AG04450 (cell line): ENCODE measurements around the gene ENTREP1. TPM values are rescaled to one million over a fixed set of nuclear protein-coding genes. Genes with fewer than 3 reads are reported as not detected.

Source experiments
- CTCF ChIA-PET: fragments of 300-600, 350-600 bp; formaldehyde crosslinking; extraction: SDS; loops from one replicate; lab custom pipeline; 2022; ENCODE audit warnings: antibody characterized with exemption, inconsistent platforms; lab: Charles Lee
- POLR2A ChIA-PET: fragments of 350-600 bp; formaldehyde crosslinking; extraction: SDS; loops from one replicate; lab custom pipeline; 2021; ENCODE audit warnings: antibody characterized with exemption, inconsistent platforms; lab: Yijun Ruan, JAX
- DNase-seq: peaks from one replicate; pipeline ENCODE4 v3.0.0-alpha.2; 2011; ENCODE audit warnings: low read depth, low spot score
- H3K27ac ChIP-seq: one replicate; pipeline ENCODE4 v1.5.1; 2012; ENCODE audit warnings: low read depth, low read length, control low read depth
- H3K27me3 ChIP-seq: one replicate; pipeline ENCODE4 v1.6.0; 2012; ENCODE audit warnings: low read length; ENCODE audit not compliant: control insufficient read depth, insufficient read depth
- H3K4me3 ChIP-seq: 2 replicates; pipeline ENCODE4 v1.5.1; 2011; ENCODE audit warnings: mild to moderate bottlenecking, low read depth, low read length, control low read depth
- H3K9me3 ChIP-seq: 2 replicates; pipeline ENCODE4 v1.5.1; 2012; ENCODE audit warnings: low read length; ENCODE audit not compliant: control insufficient read depth, insufficient read depth
- CTCF ChIP-seq: IDR thresholded peaks from 2 replicates; pipeline ENCODE4 v1.5.1; 2011; ENCODE audit warnings: low read depth, low read length, control low read depth, inconsistent platforms
- polyA plus RNA-seq: library from polyadenylated mRNA; depleted of rRNA; stranded (reverse); fragments of >200 nt; gene quantifications from 2 replicates; pipeline ENCODE4 v1.2.3, GENCODE V29; 2011

The ENTREP1 gene
- polyA plus RNA-seq, 1 experiment: not detected

- H3K9me3 ChIP-seq: no peaks in the 10 kb centered on the region
- H3K4me3 ChIP-seq: no peak overlapping the region
- no peak overlapping the region for H3K27ac ChIP-seq
- TF ChIP-seq CTCF: no peak
- no peak for DNase-seq
- ChIA-PET CTCF (no interaction called here), POLR2A (no interaction called here)
- peaks cover 14% of the 10 kb centered on the region for H3K27me3 ChIP-seq
These were observed 64.5 kb downstream of the ENTREP1 start for GRCh38 chr9:69389437-69389995.

- H3K27ac ChIP-seq: no peak overlapping the region
- H3K9me3 ChIP-seq: no peaks in the 10 kb centered on the region
- ChIA-PET POLR2A (no interaction called here), CTCF (no interaction called here)
- no peak for DNase-seq
- peaks cover 11% of the 10 kb centered on the region for H3K27me3 ChIP-seq
- no peak for TF ChIP-seq CTCF
- H3K4me3 ChIP-seq: no peak overlapping the region
These were observed 66.5 kb downstream of the ENTREP1 start for GRCh38 chr9:69391487-69391886.

GRCh38 chr9:69391946-69392345, 66.9 kb downstream of the ENTREP1 start:
- no peaks in the 10 kb centered on the region for H3K9me3 ChIP-seq
- no peak overlapping the region for H3K27ac ChIP-seq
- H3K27me3 ChIP-seq: peaks cover 11% of the 10 kb centered on the region
- H3K4me3 ChIP-seq: no peak overlapping the region
- ChIA-PET CTCF (no interaction called here), POLR2A (no interaction called here)
- no peak for DNase-seq
- TF ChIP-seq CTCF: no peak

- POLR2A ChIA-PET: no interaction called here
- CTCF ChIA-PET: no interaction called here
- Histone ChIP-seq H3K27me3 (peaks cover 9% of the 10 kb centered on the region), H3K9me3 (no peaks in the 10 kb centered on the region), H3K4me3 (no peak overlapping the region), H3K27ac (no peak overlapping the region)
- TF ChIP-seq CTCF: no peak
- DNase-seq: no peak
These were observed 67.8 kb downstream of the ENTREP1 start for GRCh38 chr9:69392826-69393225.

- ChIA-PET CTCF (no interaction called here), POLR2A (interaction anchor here (0.7 kb wide), 1 partner anchor 18 kb away, joined by 4 read pairs; no protein-coding TSS in a partner anchor)
- DNase-seq: no peak
- Histone ChIP-seq H3K4me3 (no peak overlapping the region), H3K9me3 (no peaks in the 10 kb centered on the region), H3K27me3 (peaks cover 6% of the 10 kb centered on the region), H3K27ac (no peak overlapping the region)
- TF ChIP-seq CTCF: no peak
These were observed 68.4 kb downstream of the ENTREP1 start for GRCh38 chr9:69393425-69393824.
